Karpas-422 (cell line): ENCODE data around the gene GTPBP6. TPM values are rescaled to one million over a fixed set of nuclear protein-coding genes. Genes with fewer than 3 reads are reported as not detected.
"Not testable (repeated sequence)": the region's sequence is repeated elsewhere in the genome, so short reads cannot be mapped to it uniquely, and the experiment has no call there.

Source experiments
- DNase-seq: peaks from one replicate; pipeline ENCODE4 v3.0.0-alpha.2; 2015
- H2AFZ ChIP-seq: fragments of 200-600 bp; sonication (generic); 2 replicates; pipeline ENCODE4 v1.6.1; 2014; ENCODE audit warnings: antibody characterized with exemption, low read length, mixed read lengths
- H3K27ac ChIP-seq: fragments of 200-600 bp; sonication (generic); 2 replicates; pipeline ENCODE4 v1.5.1; 2014; ENCODE audit warnings: mild to moderate bottlenecking, low read length, moderate library complexity
- H3K27me3 ChIP-seq: fragments of 200-600 bp; sonication (generic); 2 replicates; pipeline ENCODE4 v1.6.1; 2014; ENCODE audit warnings: low read length, mixed read lengths
- H3K36me3 ChIP-seq: fragments of 200-600 bp; sonication (generic); 2 replicates; pipeline ENCODE4 v1.6.1; 2014; ENCODE audit warnings: low read length, mixed read lengths; ENCODE audit not compliant: insufficient read depth
- H3K4me1 ChIP-seq: fragments of 200-600 bp; sonication (generic); 2 replicates; pipeline ENCODE4 v1.6.1; 2014; ENCODE audit warnings: mild to moderate bottlenecking, low read length, mixed read lengths
- H3K4me2 ChIP-seq: fragments of 200-600 bp; sonication (generic); 2 replicates; pipeline ENCODE4 v1.6.1; 2014; ENCODE audit warnings: low read length, low read depth, mild to moderate bottlenecking; ENCODE audit not compliant: poor library complexity, severe bottlenecking
- H3K4me3 ChIP-seq: fragments of 200-600 bp; sonication (generic); 2 replicates; pipeline ENCODE4 v1.5.1; 2014; ENCODE audit warnings: mild to moderate bottlenecking, antibody characterized with exemption, low read length, mixed read lengths
- H3K79me2 ChIP-seq: fragments of 200-600 bp; sonication (generic); 2 replicates; pipeline ENCODE4 v1.6.1; 2014; ENCODE audit warnings: mild to moderate bottlenecking, low read length, mixed read lengths
- H3K9ac ChIP-seq: fragments of 200-600 bp; sonication (generic); 2 replicates; pipeline ENCODE4 v1.6.0; 2014; ENCODE audit warnings: low read length
- H3K9me2 ChIP-seq: fragments of 200-600 bp; sonication (generic), shearing (Covaris generic); replicated peaks from 2 replicates; pipeline ENCODE4 v1.6.0; 2014; ENCODE audit warnings: mild to moderate bottlenecking, low read length, moderate library complexity; ENCODE audit not compliant: insufficient read depth
- H3K9me3 ChIP-seq: fragments of 300-700, 200-600 bp; sonication (generic); 2 replicates; pipeline ENCODE4 v1.6.1; 2014; ENCODE audit warnings: low read length, mixed read lengths
- H4K20me1 ChIP-seq: fragments of 200-600 bp; sonication (generic); 2 replicates; pipeline ENCODE4 v1.6.1; 2014; ENCODE audit warnings: mild to moderate bottlenecking, antibody characterized with exemption, low read length, low read depth; ENCODE audit not compliant: insufficient read depth
- total RNA-seq: library from RNA; depleted of rRNA; stranded (reverse); fragments of >200 nt; shearing (Covaris generic); gene quantifications from 2 replicates; pipeline ENCODE4 v1.2.3, GENCODE V29; 2014; ENCODE audit warnings: low replicate concordance

Gene GTPBP6
- total RNA-seq, 1 experiment from 2014 or later, result 19.4 TPM

GRCh38 chrX:262381-262909 lies 56.2 kb downstream of the GTPBP6 start:
- Histone ChIP-seq H3K9ac (no peak overlapping the region), H4K20me1 (no peaks in the 10 kb centered on the region)
- DNase-seq, result no peak

GRCh38 chrX:261919-262352 lies 56.7 kb downstream of the GTPBP6 start:
- no peak for DNase-seq
- no peaks in the 10 kb centered on the region for H3K36me3 ChIP-seq
- no peak overlapping the region for H3K9ac ChIP-seq
- no peak overlapping the region for H3K4me3 ChIP-seq
- H2AFZ ChIP-seq, result no peak overlapping the region
- no peaks in the 10 kb centered on the region for H3K9me3 ChIP-seq
- no peaks in the 10 kb centered on the region for H4K20me1 ChIP-seq
- H3K9me2 ChIP-seq, result no peaks in the 10 kb centered on the region
- no peak overlapping the region for H3K4me2 ChIP-seq
- H3K27ac ChIP-seq, result no peak overlapping the region
- H3K27me3 ChIP-seq, result no peaks in the 10 kb centered on the region
- no peaks in the 10 kb centered on the region for H3K79me2 ChIP-seq
- no peaks in the 10 kb centered on the region for H3K4me1 ChIP-seq

More at GRCh38 chrX:262381-262909, 56.2 kb downstream of the GTPBP6 start:
- Histone ChIP-seq H3K4me2 (no peak overlapping the region), H2AFZ (no peak overlapping the region), H3K9me2 (no peaks in the 10 kb centered on the region), H3K79me2 (no peaks in the 10 kb centered on the region), H3K27me3 (no peaks in the 10 kb centered on the region), H3K4me3 (no peak overlapping the region), H3K4me1 (no peaks in the 10 kb centered on the region), H3K9me3 (no peaks in the 10 kb centered on the region), H3K27ac (no peak overlapping the region), H3K36me3 (no peaks in the 10 kb centered on the region)

- Histone ChIP-seq H3K36me3 (no peaks in the 10 kb centered on the region), H4K20me1 (no peaks in the 10 kb centered on the region), H3K4me3 (no peak overlapping the region), H3K27ac (no peak overlapping the region), H3K4me2 (no peak overlapping the region), H3K9me3 (no peaks in the 10 kb centered on the region), H3K9me2 (no peaks in the 10 kb centered on the region), H3K27me3 (no peaks in the 10 kb centered on the region), H2AFZ (no peak overlapping the region), H3K9ac (no peak overlapping the region), H3K4me1 (no peaks in the 10 kb centered on the region), H3K79me2 (no peaks in the 10 kb centered on the region)
- DNase-seq, result no peak
Observed at GRCh38 chrX:261167-261918, 57.3 kb downstream of the GTPBP6 start.

- no peak overlapping the region for H2AFZ ChIP-seq
- H3K36me3 ChIP-seq, result no peaks in the 10 kb centered on the region
- no peak overlapping the region for H3K4me3 ChIP-seq
- no peak for DNase-seq
- no peak overlapping the region for H3K27ac ChIP-seq
- no peak overlapping the region for H3K4me2 ChIP-seq
- no peaks in the 10 kb centered on the region for H3K9me2 ChIP-seq
- no peaks in the 10 kb centered on the region for H4K20me1 ChIP-seq
- no peak overlapping the region for H3K9ac ChIP-seq
- H3K27me3 ChIP-seq, result no peaks in the 10 kb centered on the region
- no peaks in the 10 kb centered on the region for H3K4me1 ChIP-seq
- no peaks in the 10 kb centered on the region for H3K79me2 ChIP-seq
- no peaks in the 10 kb centered on the region for H3K9me3 ChIP-seq
Observed at GRCh38 chrX:259692-260355, 58.8 kb downstream of the GTPBP6 start.

GRCh38 chrX:258291-259040 lies 60.1 kb downstream of the GTPBP6 start:
- Histone ChIP-seq H3K79me2 (no peaks in the 10 kb centered on the region), H4K20me1 (no peaks in the 10 kb centered on the region), H3K36me3 (no peaks in the 10 kb centered on the region), H2AFZ (no peak overlapping the region), H3K9ac (no peak overlapping the region), H3K4me1 (no peaks in the 10 kb centered on the region), H3K9me2 (no peaks in the 10 kb centered on the region), H3K27me3 (no peaks in the 10 kb centered on the region), H3K27ac (no peak overlapping the region), H3K9me3 (no peaks in the 10 kb centered on the region), H3K4me2 (no peak overlapping the region), H3K4me3 (no peak overlapping the region)
- no peak for DNase-seq

- H2AFZ ChIP-seq, result no peak overlapping the region
- no peaks in the 10 kb centered on the region for H4K20me1 ChIP-seq
- no peaks in the 10 kb centered on the region for H3K27me3 ChIP-seq
- H3K79me2 ChIP-seq, result no peaks in the 10 kb centered on the region
- H3K9me3 ChIP-seq, result no peaks in the 10 kb centered on the region
- no peak overlapping the region for H3K4me2 ChIP-seq
- H3K4me3 ChIP-seq, result no peak overlapping the region
- H3K36me3 ChIP-seq, result no peaks in the 10 kb centered on the region
- no peaks in the 10 kb centered on the region for H3K9me2 ChIP-seq
- no peaks in the 10 kb centered on the region for H3K4me1 ChIP-seq
- no peak overlapping the region for H3K27ac ChIP-seq
- no peak overlapping the region for H3K9ac ChIP-seq
- DNase-seq, result no peak
Observed at GRCh38 chrX:257681-258289, 60.8 kb downstream of the GTPBP6 start.

- not testable (repeated sequence) for H3K36me3 ChIP-seq, H3K9me2 ChIP-seq, H3K27me3 ChIP-seq, H3K79me2 ChIP-seq, H3K27ac ChIP-seq, H3K4me1 ChIP-seq, H3K9me3 ChIP-seq, H3K9ac ChIP-seq, H3K4me2 ChIP-seq, H2AFZ ChIP-seq, H3K4me3 ChIP-seq, DNase-seq, H4K20me1 ChIP-seq
Observed at GRCh38 chrX:257054-257453, 61.5 kb downstream of the GTPBP6 start.

- H3K36me3 ChIP-seq, result no peaks in the 10 kb centered on the region
- no peak for DNase-seq
- H4K20me1 ChIP-seq, result no peaks in the 10 kb centered on the region
- no peaks in the 10 kb centered on the region for H3K27me3 ChIP-seq
- no peaks in the 10 kb centered on the region for H3K79me2 ChIP-seq
- no peak overlapping the region for H2AFZ ChIP-seq
- no peaks in the 10 kb centered on the region for H3K9me2 ChIP-seq
- no peak overlapping the region for H3K4me3 ChIP-seq
- no peaks in the 10 kb centered on the region for H3K9me3 ChIP-seq
- H3K9ac ChIP-seq, result no peak overlapping the region
- H3K4me2 ChIP-seq, result no peak overlapping the region
- H3K27ac ChIP-seq, result no peak overlapping the region
- peaks cover 6% of the 10 kb centered on the region for H3K4me1 ChIP-seq
Observed at GRCh38 chrX:255923-256331, 62.7 kb downstream of the GTPBP6 start.
